SK-MEL-5 (cell line): ENCODE results near the gene SVOPL. TPM values are rescaled to one million over a fixed set of nuclear protein-coding genes. Genes with fewer than 3 reads are reported as not detected.

ENCODE experiments used
- DNase-seq: peaks from one replicate; pipeline ENCODE4 v3.0.0-alpha.2; 2016; ENCODE audit warnings: low read depth, low spot score
- in situ Hi-C: cut with HindIII; loops from 2 replicates; pipeline ENCODE4 v1.10.0; 2016; ENCODE audit warnings: low sequenced_read_pairs, high pct_unique_total_duplicates, low pct_unique_long_range_greater_than_20kb
- small RNA-seq, 2 experiments: library from RNA; depleted of rRNA; stranded (forward); fragments of <200 nt; gene quantifications; one replicate each; pipeline ENCODE3, GENCODE V24; 2014
- total RNA-seq: library from RNA; depleted of rRNA; stranded (reverse); fragments of >200 nt; shearing (Covaris generic); gene quantifications from 2 replicates; pipeline ENCODE4 v1.2.3, GENCODE V29; 2014; rRNA removed

Gene SVOPL
- total RNA-seq, 1 experiment from 2014 or later, result not detected

DNA sequence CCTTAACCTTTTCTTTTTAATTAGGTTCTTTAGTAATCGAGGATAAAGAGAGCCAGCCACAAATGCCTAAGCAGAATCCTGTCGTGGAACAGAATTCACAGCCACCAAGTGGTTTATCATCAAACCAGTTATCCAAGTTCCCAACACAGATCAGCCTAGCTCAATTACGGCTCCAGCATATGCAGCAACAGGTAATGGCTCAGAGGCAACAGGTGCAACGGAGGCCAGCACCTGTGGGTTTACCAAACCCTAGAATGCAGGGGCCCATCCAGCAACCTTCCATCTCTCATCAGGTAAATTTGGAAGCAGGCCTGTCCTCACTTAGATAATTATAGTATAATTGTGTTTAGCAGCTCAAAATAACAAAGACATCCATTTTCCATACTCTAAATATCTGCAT lies 146.5 kb downstream of the SVOPL start:
- in situ Hi-C loops, result no loop called here
- no peak for DNase-seq

DNA sequence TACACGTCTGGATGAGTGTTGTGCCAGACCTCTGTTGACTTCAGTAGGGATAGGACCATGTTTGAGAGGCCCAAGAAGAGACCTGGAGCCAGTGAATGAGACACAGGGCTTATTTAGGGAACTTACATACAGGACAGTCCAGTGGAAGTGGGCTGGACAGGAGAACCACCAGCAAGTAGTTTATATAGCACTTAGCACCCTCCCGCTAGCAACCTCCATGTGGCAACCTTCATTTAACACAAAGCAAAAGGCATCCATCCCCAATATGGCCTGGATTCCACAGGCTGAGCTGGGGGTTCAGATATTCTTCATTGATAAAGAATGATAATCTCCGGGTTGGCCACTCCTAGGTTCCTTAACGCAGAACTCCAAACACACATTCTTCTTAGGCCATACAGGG lies 147.4 kb downstream of the SVOPL start:
- in situ Hi-C loops, result no loop called here
- DNase-seq, result no peak

DNA sequence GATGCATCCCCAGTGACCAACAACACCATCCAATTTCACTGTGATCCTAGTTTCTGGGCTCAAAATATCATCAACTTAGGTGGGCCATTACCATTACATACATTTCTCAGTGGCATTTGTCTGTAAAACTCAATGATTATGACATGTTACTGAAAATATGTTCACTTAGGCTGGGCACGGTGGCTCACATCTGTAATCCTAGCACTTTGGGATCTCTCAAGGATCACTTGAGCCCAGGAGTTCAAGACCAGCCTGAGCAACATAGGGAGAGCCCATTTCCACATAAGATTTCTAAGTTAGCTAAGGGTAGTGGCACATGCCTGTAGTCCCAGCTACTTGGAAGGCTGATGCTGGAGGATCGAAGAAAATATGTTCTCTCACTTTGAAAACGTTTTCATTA lies 150.1 kb downstream of the SVOPL start:
- DNase-seq, result no peak
- in situ Hi-C loops, result no loop called here

DNA sequence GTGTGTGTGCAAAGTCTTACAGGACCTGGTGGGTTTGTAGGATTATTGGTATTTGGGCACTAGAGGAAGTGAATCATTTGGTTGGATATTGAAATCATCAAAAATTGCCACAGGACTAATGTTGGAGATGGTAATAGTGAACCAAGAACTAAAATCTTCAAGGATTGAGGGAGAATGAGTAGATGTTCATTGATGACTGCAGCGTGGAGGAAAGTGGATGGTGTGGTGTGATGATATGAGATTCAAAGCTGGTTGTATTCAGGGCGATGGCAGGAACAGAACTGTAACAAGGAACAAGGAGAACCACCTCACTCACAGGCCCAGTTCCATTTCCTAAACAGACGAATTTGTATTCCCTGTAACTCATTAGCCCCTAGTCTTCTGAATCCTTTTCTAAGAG lies 150.8 kb downstream of the SVOPL start:
- DNase-seq, result no peak
- in situ Hi-C loops, result no loop called here

DNA sequence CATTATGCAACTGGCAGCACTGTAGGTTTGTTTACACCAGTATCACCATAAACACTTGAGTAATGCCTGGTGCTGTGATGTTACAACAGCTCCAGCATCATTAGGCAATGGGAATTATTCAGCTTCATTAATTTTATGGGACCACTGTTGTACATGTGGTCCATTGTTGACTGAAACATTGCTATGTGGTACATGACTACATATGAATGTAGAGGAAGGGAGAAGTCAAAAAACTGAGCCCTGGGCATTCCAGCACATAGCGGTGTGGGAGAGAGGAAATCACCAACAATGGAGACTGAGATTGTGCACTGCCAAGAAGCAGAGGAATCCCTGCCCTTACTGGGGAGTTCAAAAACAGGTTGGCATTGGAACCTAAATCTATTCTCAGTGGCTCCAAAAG lies 152.1 kb downstream of the SVOPL start:
- no peak for DNase-seq
- in situ Hi-C loops, result no loop called here

DNA sequence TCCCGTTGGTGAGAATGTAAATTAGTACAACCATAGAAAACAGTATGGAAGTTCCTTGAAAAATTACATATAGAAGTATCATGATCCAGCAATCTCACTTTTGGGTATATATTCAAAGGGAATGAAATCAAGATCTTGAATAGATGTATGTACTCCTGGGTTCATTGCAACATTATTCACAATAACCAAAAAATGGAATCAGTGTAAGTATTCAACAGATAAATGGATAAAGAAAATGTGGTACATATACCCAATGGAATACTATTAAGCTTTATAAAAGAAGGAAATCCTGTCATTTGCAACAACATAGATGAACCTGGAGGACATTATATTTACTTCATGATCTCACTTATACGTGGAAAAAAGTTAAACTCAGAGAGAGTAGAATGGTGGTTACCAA lies 154.3 kb downstream of the SVOPL start:
- no peak for DNase-seq
- in situ Hi-C loops, result no loop called here

DNA sequence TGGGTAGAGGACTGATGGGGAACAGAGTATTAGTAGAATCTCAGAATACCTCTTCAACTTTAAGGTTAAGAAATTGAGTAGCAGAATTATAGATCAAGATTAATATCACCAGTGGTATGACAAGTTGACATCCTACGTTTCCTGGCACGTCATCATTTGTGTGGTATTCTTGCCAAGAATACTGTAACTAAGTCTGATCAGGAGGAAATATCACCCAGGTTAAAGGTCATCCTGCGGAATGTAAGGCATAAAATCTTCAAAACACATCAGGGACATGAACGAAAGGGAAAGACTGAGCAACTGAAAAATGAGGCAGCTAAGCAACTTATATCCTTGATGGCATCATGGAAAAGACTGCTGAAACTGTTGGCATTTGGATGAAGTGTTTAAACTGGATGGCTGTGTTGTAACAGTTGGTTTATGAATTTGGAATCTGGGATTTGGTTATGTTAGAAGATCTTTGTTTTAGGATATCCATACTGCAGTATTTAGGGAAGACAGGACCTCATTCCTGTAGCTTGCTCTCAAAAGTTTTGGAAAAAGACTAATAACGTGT lies 155.0 kb downstream of the SVOPL start:
- in situ Hi-C loops, result no loop called here
- no peak for DNase-seq

DNA sequence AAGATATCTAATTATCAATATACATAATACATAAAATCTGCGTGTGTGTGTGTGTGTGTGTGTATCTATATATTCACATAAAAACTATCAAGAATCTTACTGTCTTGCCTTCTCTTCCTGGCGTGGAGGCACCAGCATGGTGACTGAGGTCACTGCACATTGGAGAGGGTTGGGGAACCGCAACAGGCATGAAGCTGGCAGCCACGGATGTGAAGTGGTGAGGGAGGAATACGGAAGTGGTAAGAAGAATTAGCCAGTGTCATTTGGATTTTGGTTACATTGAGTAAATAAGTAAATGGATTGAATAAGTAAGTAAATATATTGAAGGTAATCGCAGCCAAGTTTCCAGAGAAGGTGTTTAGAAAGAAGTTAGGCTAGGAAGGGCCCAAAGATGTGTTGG lies 156.0 kb downstream of the SVOPL start:
- DNase-seq, result no peak
- in situ Hi-C loops, result no loop called here

Small RNA genes lying within 50 kb of the gene (small RNA-seq; reads per million reads assigned to genes)
- gene RF00561, result 0 reads per million in 2 experiments

Other genes starting within 250 kb of the SVOPL start
- 11.9 and 12.7 TPM in 2 replicates for gene TRIM24, start 241.1 kb downstream of the SVOPL start, total RNA-seq
- gene TMEM213, start 96.6 kb upstream of the SVOPL start, total RNA-seq, result not detected in 2 replicates
- gene ATP6V0A4, start 96.8 kb upstream of the SVOPL start, total RNA-seq, result 269 and 294 TPM in 2 replicates